K562 (cell line): ENCODE measurements around the gene SLC4A3. TPM values are rescaled to one million over a fixed set of nuclear protein-coding genes. Genes with fewer than 3 reads are reported as not detected.

ENCODE experiments used
- ATAC-seq: fragments of 200-7000 bp; cut with Tn5 transposase; 3 replicates; pipeline ENCODE4 v1.9.1; 2020; ENCODE audit warnings: moderate library complexity
- BruUV-seq: library from RNA; stranded (reverse); fragments of 400-500 nt; replicated peaks from 2 replicates; lab custom pipeline; 2021; lab: Mats Ljungman, UMichigan
- CTCF ChIA-PET: fragments of 300-600 bp; formaldehyde crosslinking; extraction: SDS; loops from one replicate; lab custom pipeline; 2021; ENCODE audit warnings: low intra/inter-chr PET ratio; lab: Yijun Ruan, JAX
- POLR2A ChIA-PET: fragments of 300-600, 350-650 bp; sonication (Branson Sonifier 250); formaldehyde crosslinking; extraction: SDS; loops from one replicate; lab custom pipeline; 2021; ENCODE audit warnings: antibody characterized with exemption, inconsistent platforms; lab: Yijun Ruan, JAX
- DNase-seq, 4 experiments: peaks; one replicate each; pipeline versions ENCODE4 v3.0.0 to v3.0.0-alpha.2; 2011 to 2018; ENCODE audit warnings: low spot score in 3 of 4, mixed read lengths in 3 of 4; ENCODE audit errors: extremely low read depth in 1 of 4
- FAIRE-seq: peaks from 2 replicates; lab custom pipeline; 2011; peaks lifted over from hg19 to GRCh38; lab: Jason Lieb, UNC
- H2AFZ ChIP-seq: 2 replicates; pipeline ENCODE4 v1.6.0; 2011; ENCODE audit warnings: low read depth, low read length, control low read depth, inconsistent platforms
- H3K27ac ChIP-seq: fragments of 200-600 bp; 3 replicates; pipeline ENCODE4 v1.8.0; 2011; ENCODE audit warnings: low read depth, mild to moderate bottlenecking, control low read depth, inconsistent platforms, low read length, moderate library complexity, mixed read lengths; ENCODE audit errors: extremely low read depth
- H3K27me3 ChIP-seq, 2 experiments: fragments of 300-600 bp in 1 of 2; 2 replicates in 1 of 2; 3 replicates in 1 of 2; pipeline versions ENCODE4 v1.6.0 to v1.8.0; 2011; ENCODE audit warnings: inconsistent platforms in 2 of 2, low read length in 2 of 2, mild to moderate bottlenecking in 1 of 2, mixed read lengths in 1 of 2, moderate library complexity in 1 of 2; ENCODE audit not compliant: control insufficient read depth in 2 of 2, insufficient read depth in 2 of 2
- H3K36me3 ChIP-seq: fragments of 300-600 bp; 3 replicates; pipeline ENCODE4 v1.8.0; 2011; ENCODE audit warnings: mild to moderate bottlenecking, low read length, inconsistent platforms; ENCODE audit not compliant: control insufficient read depth, insufficient read depth
- H3K4me1 ChIP-seq, 2 experiments: fragments of 200-600 bp in 1 of 2; replicated peaks in 1 of 2; 2 replicates in 1 of 2; 3 replicates in 1 of 2; pipeline versions ENCODE4 v1.5.1 to v1.8.0; 2011; ENCODE audit warnings: inconsistent platforms in 2 of 2, low read length in 2 of 2, mild to moderate bottlenecking in 1 of 2, mixed read lengths in 1 of 2, moderate library complexity in 1 of 2; ENCODE audit not compliant: control insufficient read depth in 2 of 2, insufficient read depth in 2 of 2
- H3K4me2 ChIP-seq: 2 replicates; pipeline ENCODE4 v1.6.1; 2011; ENCODE audit warnings: low read length, control low read depth, inconsistent platforms, mixed read lengths; ENCODE audit not compliant: insufficient read depth
- H3K4me3 ChIP-seq: fragments of 200-600 bp; sonication (generic), shearing (Covaris generic); 2 replicates; pipeline ENCODE4 v1.5.1; 2016; ENCODE audit warnings: control low read depth, inconsistent platforms
- H3K79me2 ChIP-seq: fragments of 200-600 bp; 3 replicates; pipeline ENCODE4 v1.8.0; 2011; ENCODE audit warnings: low read length, inconsistent platforms; ENCODE audit not compliant: control insufficient read depth, insufficient read depth
- H3K9ac ChIP-seq, 2 experiments: 2 replicates each; pipeline versions ENCODE4 v1.6.0 to v1.6.1; 2011; ENCODE audit warnings: low read depth in 2 of 2, low read length in 2 of 2, control low read depth in 1 of 2, inconsistent platforms in 1 of 2, mild to moderate bottlenecking in 1 of 2, mixed read lengths in 1 of 2; ENCODE audit not compliant: insufficient read depth in 1 of 2
- H3K9me1 ChIP-seq: one replicate; pipeline ENCODE4 v1.6.0; 2011; ENCODE audit warnings: inconsistent platforms, mild to moderate bottlenecking, low read length, moderate library complexity; ENCODE audit not compliant: control insufficient read depth, insufficient read depth
- H3K9me3 ChIP-seq: replicated peaks from 2 replicates; pipeline ENCODE4 v1.5.1; 2011; ENCODE audit warnings: low read depth, low read length, inconsistent platforms; ENCODE audit not compliant: control insufficient read depth, insufficient read depth
- H4K20me1 ChIP-seq: replicated peaks from 2 replicates; pipeline ENCODE4 v1.6.1; 2011; ENCODE audit warnings: low read length, inconsistent platforms, mixed read lengths; ENCODE audit not compliant: control insufficient read depth, insufficient read depth
- DACH1 ChIP-seq: fragments of 450-650 bp; IDR thresholded peaks from 2 replicates; pipeline ENCODE4 v1.6.1; 2018; ENCODE audit not compliant: partially characterized antibody
- MBD1 ChIP-seq: fragments of 250-450 bp; sonication (Bioruptor Pico); IDR thresholded peaks from 2 replicates; pipeline ENCODE4 v1.8.0; 2022; ENCODE audit warnings: inconsistent platforms
- MEF2D ChIP-seq: conservative IDR thresholded peaks from 2 replicates; pipeline ENCODE4 v1.6.1; 2016; ENCODE audit warnings: low read depth, missing genetic modification characterization, missing compliant biosample characterization
- POLR3A ChIP-seq: IDR thresholded peaks from 2 replicates; pipeline ENCODE4 v1.6.1; 2011; ENCODE audit warnings: borderline replicate concordance, mild to moderate bottlenecking, moderate library complexity; ENCODE audit not compliant: insufficient read length, insufficient read depth; ENCODE audit errors: extremely low read depth
- RBM22 ChIP-seq: fragments of 200-400 bp; formaldehyde crosslinking; IDR thresholded peaks from 2 replicates; pipeline ENCODE4 v1.6.1; 2018; ENCODE audit warnings: low read length, low read depth; ENCODE audit not compliant: poor library complexity, severe bottlenecking
- TCF7L2 ChIP-seq: fragments of 150-350 bp; IDR thresholded peaks from 2 replicates; pipeline ENCODE4 v1.6.1; 2016; ENCODE audit warnings: low read depth, mild to moderate bottlenecking, low read length, moderate library complexity
- TEAD1 ChIP-seq, 2 experiments: fragments of 450-650 bp in 1 of 2; sonication (generic) in 1 of 2; formaldehyde crosslinking; IDR thresholded peaks; 2 replicates each; pipeline versions ENCODE4 v1.4.0 to v1.8.0; 2020 to 2022; ENCODE audit warnings: mild to moderate bottlenecking in 2 of 2, missing genetic modification reagents in 1 of 2
- TRIM25 ChIP-seq: fragments of 450-650 bp; IDR thresholded peaks from 2 replicates; pipeline ENCODE4 v1.7.0; 2016; ENCODE audit warnings: borderline replicate concordance
- ZNF280A ChIP-seq: fragments of 450-650 bp; IDR thresholded peaks from 2 replicates; pipeline ENCODE4 v1.6.1; 2018; ENCODE audit warnings: mild to moderate bottlenecking, low read depth; ENCODE audit not compliant: partially characterized antibody
- ZNF354B ChIP-seq: fragments of 250-450 bp; sonication (Bioruptor Pico); IDR thresholded peaks from 2 replicates; pipeline ENCODE4 v1.4.0; 2020
- WGBS: fragments of 100-300 bp; shearing (Covaris generic); methylation state at CpG from one replicate; pipeline ENCODE4 v1.1.6; 2016; ENCODE audit warnings: low coverage, mixed read lengths; ENCODE audit not compliant: insufficient coverage; ENCODE audit errors: missing lambda C conversion rate; 5-methylcytosine and 5-hydroxymethylcytosine counted together
- in situ Hi-C: fragments of 300-500 bp; cut with MboI; formaldehyde crosslinking; loops from 4 replicates; pipeline ENCODE4 v1.15.0; 2018; ENCODE audit warnings: inconsistent platforms, mixed read lengths
- intact Hi-C: fragments of 100-400 bp; cut with micrococcal nuclease; formaldehyde crosslinking; loops from 2 replicates; pipeline ENCODE4 v1.14.2; 2022
- polyA plus RNA-seq, 8 experiments: library from polyadenylated mRNA; depleted of rRNA in 4 of 8; stranded (reverse) in 5 of 8; unstranded in 3 of 8; fragments of >200 nt; fragmentation: Nextera tagmentation in 2 of 8; fragmentation: Illumina TruSeq in 1 of 8; extraction: Ambion mirVana in 2 of 8; extraction: Trizol in 1 of 8; gene quantifications; 2 replicates each; pipeline versions ENCODE4 v1.2.1 to v1.2.3, GENCODE V29; 2011 to 2014; ENCODE audit warnings: inconsistent platforms in 1 of 8, missing spikeins in 1 of 8
- total RNA-seq, 7 experiments: library from RNA; depleted of rRNA in 6 of 7; stranded (reverse); fragments of >200 nt in 6 of 7; fragmentation: Illumina TruSeq in 2 of 7; extraction: Trizol in 2 of 7; gene quantifications; 2 replicates each; pipeline versions ENCODE4 v1.2.1 to v1.2.3, GENCODE V29; 2011 to 2021; ENCODE audit warnings: low replicate concordance in 1 of 7
- TF ChIP-seq, protein P1 (sequence below): fragments of 450-650 bp; IDR thresholded peaks from 2 replicates; pipeline ENCODE4 v1.6.1; 2016

Gene SLC4A3
- total and polyA plus RNA-seq, 9 of the 15 experiments (the other 6 are each of a cell fraction or from before 2014, with no cell fraction given) = 0.04 to 0.31 (median 0.16) TPM; not detected in 5

DNA sequence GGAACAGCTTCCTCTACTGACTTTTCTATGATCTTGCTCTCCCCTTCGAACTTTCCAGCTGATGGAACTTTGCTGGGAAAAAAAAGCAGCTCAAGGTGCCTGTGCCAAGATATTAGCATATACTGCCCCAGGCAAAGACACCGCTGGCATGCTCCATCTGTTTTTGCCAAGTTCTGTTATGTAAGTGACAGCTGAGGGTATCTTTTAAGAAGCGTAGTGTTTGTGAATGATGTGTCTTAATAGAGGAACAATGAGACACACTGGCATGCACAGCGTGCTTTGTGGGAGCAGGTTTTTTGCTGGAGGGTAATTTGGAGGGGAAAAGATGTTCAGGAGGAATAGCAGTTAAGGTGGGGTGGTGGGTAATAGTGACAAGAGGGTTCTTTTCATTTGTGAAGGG is 47.8 kb downstream of the SLC4A3 start (continued):
- TF ChIP-seq TEAD1 (CRISPR knock-in tag; IDR thresholded peaks at IDR 0.05) = no peak
- no peak for TF ChIP-seq TCF7L2
- TF ChIP-seq, all 486 proteins: peak for 0

- POLR2A ChIA-PET = no interaction called here
- no peaks in the 10 kb centered on the region for H3K9me3 ChIP-seq
- H4K20me1 ChIP-seq = no peaks in the 10 kb centered on the region
- no peak overlapping the region for H3K4me3 ChIP-seq
- TF ChIP-seq POLR3A (no peak), ZNF354B (CRISPR knock-in tag) (no peak), RBM22 (no peak), ZNF280A (no peak), MBD1 (CRISPR knock-in tag) (no peak), DACH1 (no peak), MEF2D (tag) (no peak), TRIM25 (no peak)
- TF ChIP-seq, protein P1, sequence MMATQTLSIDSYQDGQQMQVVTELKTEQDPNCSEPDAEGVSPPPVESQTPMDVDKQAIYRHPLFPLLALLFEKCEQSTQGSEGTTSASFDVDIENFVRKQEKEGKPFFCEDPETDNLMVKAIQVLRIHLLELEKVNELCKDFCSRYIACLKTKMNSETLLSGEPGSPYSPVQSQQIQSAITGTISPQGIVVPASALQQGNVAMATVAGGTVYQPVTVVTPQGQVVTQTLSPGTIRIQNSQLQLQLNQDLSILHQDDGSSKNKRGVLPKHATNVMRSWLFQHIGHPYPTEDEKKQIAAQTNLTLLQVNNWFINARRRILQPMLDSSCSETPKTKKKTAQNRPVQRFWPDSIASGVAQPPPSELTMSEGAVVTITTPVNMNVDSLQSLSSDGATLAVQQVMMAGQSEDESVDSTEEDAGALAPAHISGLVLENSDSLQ = no peak
- TF ChIP-seq, all 486 proteins: peak for 0
- BruUV-seq = no TSS peak
- in situ Hi-C loops (no loop called here), intact Hi-C loops (no loop called here)
- Histone ChIP-seq H3K9ac (no peak overlapping the region), H3K27me3 (no peaks in the 10 kb centered on the region), H3K4me1 (no peaks in the 10 kb centered on the region; a peak in 2 of 5 replicates), H2AFZ (no peak overlapping the region), H3K4me2 (no peak overlapping the region), H3K9me1 (no peaks in the 10 kb centered on the region), H3K27ac (no peak overlapping the region), H3K36me3 (no peaks in the 10 kb centered on the region), H3K79me2 (no peaks in the 10 kb centered on the region)
- FAIRE-seq (no peak), DNase-seq (no peak), ATAC-seq (no peak)
- CTCF ChIA-PET = no interaction called here
- 29% methylated on average over 1 of the region's 1 CpG for WGBS
These were observed 49.2 kb downstream of the SLC4A3 start for GRCh38 chr2:219676586-219676985.
